ENCODE results near the gene SEMA5A. TPM values are rescaled to one million over a fixed set of nuclear protein-coding genes. Genes with fewer than 3 reads are reported as not detected.

The SEMA5A gene
- total RNA-seq, 1 experiment from 2014 or later: 15.9 TPM

DNA sequence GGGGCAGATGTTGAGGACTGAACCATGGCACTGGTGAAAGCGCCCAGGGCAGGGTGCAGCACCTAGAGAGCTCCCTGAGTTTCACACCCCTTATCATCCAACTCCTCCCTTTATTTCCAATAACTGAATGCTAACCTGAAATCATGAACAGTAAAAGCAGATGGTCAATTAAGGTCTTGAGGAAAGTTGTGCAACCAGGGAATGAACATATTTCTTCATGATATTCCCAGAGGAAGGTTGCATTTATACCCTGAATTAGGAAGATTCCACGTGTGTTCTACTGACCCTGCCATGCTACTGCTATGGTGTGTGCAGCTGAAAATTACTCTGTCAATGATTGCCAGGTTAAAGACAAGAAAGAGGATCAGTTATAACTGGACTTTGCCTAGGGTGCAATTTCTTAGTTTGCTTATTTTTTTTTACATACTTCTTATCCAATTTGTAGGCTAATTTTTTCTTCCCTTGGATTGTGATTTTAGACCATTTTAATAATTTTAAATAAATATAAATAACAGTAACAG is 319.8 kb downstream of the SEMA5A start:
- no peaks in the 10 kb centered on the region for H3K27me3 ChIP-seq (replicated peaks)
- H3K4me3 ChIP-seq: no peak overlapping the region
- H3K27ac ChIP-seq: no peak overlapping the region
- no peaks in the 10 kb centered on the region for H3K9me3 ChIP-seq (replicated peaks)
- no peaks in the 10 kb centered on the region; the same call in 1 of the 2 replicates for H3K36me3 ChIP-seq
- no peak for DNase-seq (ENCODE audit: low read depth in 1 of 2, low spot score in 2 of 2)
- peaks cover 8% of the 10 kb centered on the region for H3K4me1 ChIP-seq (replicated peaks)

DNA sequence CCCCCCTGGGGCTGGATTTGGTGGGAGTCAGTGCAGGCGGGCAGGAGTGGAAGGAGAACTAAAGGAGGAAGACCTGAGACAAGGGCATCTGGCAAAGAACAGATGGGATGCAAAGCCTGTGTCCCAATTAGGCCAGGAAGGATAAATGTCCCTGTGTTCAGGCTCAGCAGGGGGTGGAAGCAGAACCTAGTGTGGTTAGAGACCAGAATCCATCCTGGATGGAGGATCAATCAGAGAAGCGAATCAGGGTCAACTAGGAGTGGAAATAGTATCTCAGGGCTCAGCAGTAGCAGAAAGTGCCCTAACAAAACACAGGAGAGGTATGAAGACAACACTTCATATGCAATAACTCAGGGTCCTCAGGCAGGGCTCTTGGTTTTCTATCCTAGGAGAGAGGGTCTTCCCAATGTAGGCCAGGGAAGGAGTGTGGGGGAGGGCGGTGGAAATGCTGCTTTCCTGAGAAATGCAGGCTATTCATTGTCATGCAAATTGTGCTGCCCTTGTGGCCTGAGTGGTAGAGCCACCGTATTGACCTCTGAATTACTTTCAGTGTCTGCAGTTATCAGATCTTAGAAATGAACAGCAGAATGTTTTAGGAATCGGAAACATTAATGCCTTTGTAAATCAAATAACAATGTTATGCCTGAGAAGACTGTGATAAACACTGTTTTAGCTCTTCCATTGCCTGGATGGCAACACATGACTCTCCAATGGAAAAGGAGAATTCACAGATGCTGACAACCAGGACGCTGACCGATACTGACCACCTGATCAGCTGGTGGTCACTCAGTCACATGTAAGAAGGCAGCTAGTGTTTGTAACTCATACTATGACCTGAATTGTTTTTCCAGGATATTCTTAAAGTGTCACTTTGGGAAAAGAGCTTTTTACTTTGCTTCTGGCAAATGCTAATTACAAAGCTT is 323.6 kb downstream of the SEMA5A start:
- Histone ChIP-seq H3K4me3 (no peak overlapping the region), H3K4me1 (replicated peaks) (no peaks in the 10 kb centered on the region), H3K9me3 (replicated peaks) (no peaks in the 10 kb centered on the region), H3K27ac (no peak overlapping the region), H3K27me3 (replicated peaks) (no peaks in the 10 kb centered on the region), H3K36me3 (no peaks in the 10 kb centered on the region; the same call in 1 of the 2 replicates)
- DNase-seq (ENCODE audit: low read depth in 1 of 2, low spot score in 2 of 2): no peak

DNA sequence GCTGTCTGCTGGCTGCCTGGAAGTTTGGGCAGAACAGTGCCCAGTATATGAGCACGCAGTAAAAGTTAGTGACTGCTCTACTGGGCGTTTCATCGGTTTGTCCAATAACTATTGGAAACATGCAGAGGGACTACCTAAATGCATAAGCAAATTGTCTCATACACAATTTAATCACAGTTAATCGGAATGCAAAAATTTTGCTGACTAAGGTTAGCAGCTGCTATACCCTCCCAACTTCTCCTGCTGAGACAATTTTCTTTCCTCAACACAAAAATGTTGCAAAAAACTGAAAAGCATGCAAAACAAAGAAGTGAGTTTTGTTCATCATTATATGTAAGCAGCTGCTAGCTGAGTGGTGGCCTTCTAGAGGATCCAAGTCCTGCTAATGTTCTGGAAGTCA is 327.5 kb downstream of the SEMA5A start:
- H3K27ac ChIP-seq: no peak overlapping the region
- H3K36me3 ChIP-seq: no peaks in the 10 kb centered on the region
- H3K9me3 ChIP-seq (replicated peaks): no peaks in the 10 kb centered on the region
- no peaks in the 10 kb centered on the region for H3K4me1 ChIP-seq (replicated peaks)
- H3K4me3 ChIP-seq: no peak overlapping the region
- no peak for DNase-seq (ENCODE audit: low read depth in 1 of 2, low spot score in 2 of 2)
- H3K27me3 ChIP-seq (replicated peaks): no peaks in the 10 kb centered on the region

DNA sequence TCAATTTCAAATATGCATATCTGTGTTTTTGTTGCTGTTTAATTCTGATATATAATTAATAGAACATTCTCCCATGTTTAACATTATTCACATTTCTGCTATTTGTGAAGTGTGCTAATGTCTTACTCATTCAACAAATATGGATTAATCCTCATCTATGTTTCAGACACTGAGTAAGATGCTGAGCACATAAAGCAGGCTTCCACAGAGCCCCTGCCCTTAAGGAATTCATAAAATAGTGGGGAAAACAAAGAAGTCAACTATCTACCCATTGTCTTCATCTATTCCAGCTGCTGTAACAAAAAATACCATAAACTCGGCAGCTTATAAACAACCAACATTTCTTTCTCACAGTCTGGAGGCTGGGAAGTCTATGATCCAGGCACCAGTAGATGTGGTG is 333.3 kb downstream of the SEMA5A start:
- no peak overlapping the region for H3K4me3 ChIP-seq
- H3K36me3 ChIP-seq: no peaks in the 10 kb centered on the region
- no peak for DNase-seq (ENCODE audit: low read depth in 1 of 2, low spot score in 2 of 2)
- H3K27ac ChIP-seq: no peak overlapping the region
- H3K9me3 ChIP-seq (replicated peaks): no peaks in the 10 kb centered on the region
- peaks cover 10% of the 10 kb centered on the region for H3K4me1 ChIP-seq (replicated peaks)
- H3K27me3 ChIP-seq (replicated peaks): no peaks in the 10 kb centered on the region

DNA sequence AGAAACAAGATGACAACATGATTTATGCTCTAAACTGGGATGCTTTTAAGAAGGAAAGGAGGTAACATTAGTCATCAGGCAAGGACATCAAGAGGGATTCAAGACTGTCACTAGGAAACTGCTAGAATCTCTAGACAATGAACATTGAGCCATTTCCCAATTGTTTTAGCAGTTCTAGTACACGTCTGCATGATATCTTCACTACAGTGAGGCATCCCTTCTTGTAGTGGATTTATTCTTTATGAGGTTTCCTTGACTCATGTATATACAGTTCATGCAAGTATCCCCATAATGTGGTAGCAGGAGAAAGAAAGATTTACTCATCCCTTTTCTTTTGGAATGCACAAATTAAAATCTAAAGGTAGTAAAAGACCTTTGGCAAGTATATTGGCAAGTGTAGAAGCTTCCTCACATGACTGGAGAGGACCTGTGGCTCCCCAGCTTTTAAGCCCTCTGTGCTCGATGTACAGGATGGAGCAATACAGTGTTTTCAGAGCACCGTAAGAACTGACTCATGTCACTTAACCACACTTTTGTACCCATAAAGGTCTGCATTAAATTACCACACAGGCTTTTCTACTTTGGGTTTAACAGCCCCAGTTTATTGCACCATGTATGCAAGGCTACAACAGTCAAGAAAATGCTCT is 335.9 kb downstream of the SEMA5A start:
- no peak overlapping the region for H3K27ac ChIP-seq
- no peak overlapping the region for H3K4me3 ChIP-seq
- H3K36me3 ChIP-seq: no peaks in the 10 kb centered on the region
- no peaks in the 10 kb centered on the region for H3K9me3 ChIP-seq (replicated peaks)
- no peak for DNase-seq (ENCODE audit: low read depth in 1 of 2, low spot score in 2 of 2)
- peaks cover 10% of the 10 kb centered on the region for H3K4me1 ChIP-seq (replicated peaks)
- no peaks in the 10 kb centered on the region for H3K27me3 ChIP-seq (replicated peaks)

DNA sequence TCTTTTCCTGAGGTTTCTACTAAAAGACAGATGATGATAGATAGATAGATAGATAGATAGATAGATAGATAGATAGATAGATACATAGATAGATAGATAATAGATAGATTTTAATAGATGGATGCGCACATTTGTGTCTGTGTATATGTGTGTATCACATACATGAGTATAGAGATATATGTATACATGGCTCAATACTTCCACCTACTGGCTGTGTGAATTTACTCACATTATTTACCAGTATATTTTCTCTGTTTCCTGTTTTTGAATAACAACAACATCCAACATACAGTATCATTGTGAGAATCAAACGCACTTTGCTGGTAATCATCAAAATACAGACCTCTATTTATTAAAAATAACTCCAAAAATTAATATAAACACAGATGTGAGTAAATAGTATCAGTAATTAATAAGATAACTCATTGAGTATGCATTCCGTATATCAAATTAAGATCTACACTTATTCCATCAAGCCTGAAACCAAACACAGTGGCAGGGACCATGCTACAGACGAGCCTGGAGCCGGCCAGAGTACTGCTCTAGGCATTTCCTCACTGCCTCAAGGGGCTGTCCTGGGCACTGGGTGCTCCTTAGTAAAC is 338.0 kb downstream of the SEMA5A start:
- H3K4me3 ChIP-seq: no peak overlapping the region
- H3K27me3 ChIP-seq (replicated peaks): no peaks in the 10 kb centered on the region
- H3K27ac ChIP-seq: no peak overlapping the region
- peak in 1 of 2 experiments; percentile 66 for DNase-seq (ENCODE audit: low read depth in 1 of 2, low spot score in 2 of 2)
- H3K9me3 ChIP-seq (replicated peaks): no peaks in the 10 kb centered on the region
- no peaks in the 10 kb centered on the region for H3K36me3 ChIP-seq
- H3K4me1 ChIP-seq (replicated peaks): peaks cover 10% of the 10 kb centered on the region

DNA sequence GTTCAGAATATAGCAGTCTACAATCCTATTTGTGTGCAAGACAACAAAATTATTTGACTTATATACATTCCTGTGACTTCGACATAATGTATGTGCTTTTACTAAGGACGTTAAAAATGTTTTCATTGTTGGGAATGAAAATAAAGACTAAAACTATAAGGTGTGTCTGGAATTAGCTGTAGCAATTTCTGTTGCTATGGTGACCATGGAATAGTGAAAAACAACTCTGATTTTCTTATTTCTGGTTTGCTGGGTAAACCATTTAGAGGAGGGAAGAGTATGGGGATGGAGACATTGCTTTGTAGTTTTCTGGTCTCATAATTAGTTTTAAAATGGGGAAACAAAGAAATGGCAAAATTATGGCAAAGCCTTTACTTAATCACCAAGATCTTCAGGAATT is 343.2 kb downstream of the SEMA5A start:
- no peaks in the 10 kb centered on the region for H3K27me3 ChIP-seq (replicated peaks)
- no peaks in the 10 kb centered on the region for H3K4me1 ChIP-seq (replicated peaks)
- DNase-seq (ENCODE audit: low read depth in 1 of 2, low spot score in 2 of 2): no peak
- H3K4me3 ChIP-seq: no peak overlapping the region
- no peaks in the 10 kb centered on the region for H3K36me3 ChIP-seq
- H3K27ac ChIP-seq: no peak overlapping the region
- H3K9me3 ChIP-seq (replicated peaks): no peaks in the 10 kb centered on the region

DNA sequence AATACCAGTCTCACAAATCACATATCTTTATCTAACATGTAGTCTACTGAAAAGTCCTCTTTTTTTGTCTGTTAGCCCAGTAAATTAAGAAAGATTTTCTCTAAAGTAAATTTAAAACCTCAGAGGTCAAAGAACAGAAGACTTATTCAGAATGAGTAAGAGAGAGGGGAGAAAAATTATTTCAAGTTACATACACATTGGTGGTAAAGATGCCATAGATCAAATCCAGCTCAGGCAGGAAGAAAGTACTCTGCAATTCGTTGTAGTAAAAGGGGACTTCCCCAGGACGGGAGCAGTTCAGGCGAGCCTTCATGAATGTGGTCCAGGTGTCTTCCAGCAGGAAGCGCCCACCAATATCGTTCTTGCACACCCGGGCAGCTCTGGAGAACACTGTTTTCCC is 344.1 kb downstream of the SEMA5A start:
- no peaks in the 10 kb centered on the region for H3K4me1 ChIP-seq (replicated peaks)
- no peaks in the 10 kb centered on the region for H3K27me3 ChIP-seq (replicated peaks)
- DNase-seq (ENCODE audit: low read depth in 1 of 2, low spot score in 2 of 2): no peak

DNA sequence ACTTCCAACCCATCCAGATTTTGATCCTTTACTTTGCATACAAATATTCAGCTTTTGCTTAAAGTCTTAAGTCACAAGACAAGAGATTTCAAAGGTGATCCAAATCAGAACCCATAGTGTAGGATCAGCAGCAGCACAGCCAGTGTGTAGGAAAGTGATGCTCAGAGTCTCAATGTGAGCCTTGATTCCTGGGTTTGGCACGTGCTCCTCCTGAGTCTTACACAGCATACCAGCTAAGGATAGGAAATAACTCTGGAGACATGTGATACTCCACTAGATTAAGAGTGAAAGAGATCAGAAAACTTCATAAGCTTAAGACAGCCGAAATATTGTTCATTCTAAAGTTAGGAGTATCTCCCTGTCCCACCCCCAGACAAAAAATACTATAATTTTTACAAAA is 344.9 kb downstream of the SEMA5A start:
- Histone ChIP-seq H3K4me3 (no peak overlapping the region), H3K27ac (no peak overlapping the region), H3K36me3 (no peaks in the 10 kb centered on the region), H3K4me1 (replicated peaks) (no peaks in the 10 kb centered on the region), H3K9me3 (replicated peaks) (no peaks in the 10 kb centered on the region), H3K27me3 (replicated peaks) (no peaks in the 10 kb centered on the region)
- DNase-seq (ENCODE audit: low read depth in 1 of 2, low spot score in 2 of 2): no peak

More for the DNA sequence above, 344.1 kb downstream of the SEMA5A start:
- H3K4me3 ChIP-seq: no peak overlapping the region
- H3K27ac ChIP-seq: no peak overlapping the region
- no peaks in the 10 kb centered on the region for H3K36me3 ChIP-seq
- no peaks in the 10 kb centered on the region for H3K9me3 ChIP-seq (replicated peaks)

DNA sequence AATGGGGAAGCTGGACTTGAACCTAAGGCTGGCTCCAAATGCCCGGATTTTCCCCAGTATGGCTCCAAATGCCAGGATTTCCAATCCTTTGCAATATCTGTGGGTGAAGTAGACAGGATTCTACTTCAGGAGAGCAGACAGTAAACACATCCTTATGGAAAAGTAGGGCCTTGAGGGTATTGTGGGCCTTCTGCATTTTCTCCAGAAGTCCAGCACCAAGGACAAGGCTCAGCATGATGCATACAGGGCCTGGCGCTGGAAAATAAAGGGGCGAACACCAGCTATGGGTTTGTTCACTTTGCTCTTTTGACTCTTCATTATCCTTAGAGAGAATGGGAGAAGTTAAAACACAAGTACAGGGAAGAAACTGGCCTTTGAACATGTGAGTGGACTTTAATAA is 347.5 kb downstream of the SEMA5A start:
- Histone ChIP-seq H3K4me3 (no peak overlapping the region), H3K27ac (no peak overlapping the region), H3K27me3 (replicated peaks) (no peaks in the 10 kb centered on the region), H3K36me3 (no peaks in the 10 kb centered on the region), H3K9me3 (replicated peaks) (no peaks in the 10 kb centered on the region), H3K4me1 (replicated peaks) (peaks cover 14% of the 10 kb centered on the region)
- no peak for DNase-seq (ENCODE audit: low read depth in 1 of 2, low spot score in 2 of 2)

DNA sequence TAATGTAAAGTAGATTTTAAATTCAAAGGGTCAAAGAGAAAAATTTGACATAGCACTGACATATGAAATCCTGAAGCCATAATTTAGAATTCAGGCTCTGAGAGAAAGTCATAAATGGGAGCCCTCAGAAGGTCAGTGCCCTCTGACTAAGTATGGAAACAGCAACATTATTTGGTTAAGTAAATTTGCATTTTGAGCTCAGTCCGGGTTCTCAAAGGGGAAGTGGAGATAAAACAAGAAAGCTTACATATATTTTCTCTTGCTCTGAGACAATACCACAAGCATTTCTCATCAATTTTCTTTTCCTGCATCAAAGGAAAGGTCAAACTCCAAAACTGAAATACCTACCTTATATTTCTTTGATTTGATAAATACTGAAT is 348.0 kb downstream of the SEMA5A start:
- H3K27ac ChIP-seq: no peak overlapping the region

DNA sequence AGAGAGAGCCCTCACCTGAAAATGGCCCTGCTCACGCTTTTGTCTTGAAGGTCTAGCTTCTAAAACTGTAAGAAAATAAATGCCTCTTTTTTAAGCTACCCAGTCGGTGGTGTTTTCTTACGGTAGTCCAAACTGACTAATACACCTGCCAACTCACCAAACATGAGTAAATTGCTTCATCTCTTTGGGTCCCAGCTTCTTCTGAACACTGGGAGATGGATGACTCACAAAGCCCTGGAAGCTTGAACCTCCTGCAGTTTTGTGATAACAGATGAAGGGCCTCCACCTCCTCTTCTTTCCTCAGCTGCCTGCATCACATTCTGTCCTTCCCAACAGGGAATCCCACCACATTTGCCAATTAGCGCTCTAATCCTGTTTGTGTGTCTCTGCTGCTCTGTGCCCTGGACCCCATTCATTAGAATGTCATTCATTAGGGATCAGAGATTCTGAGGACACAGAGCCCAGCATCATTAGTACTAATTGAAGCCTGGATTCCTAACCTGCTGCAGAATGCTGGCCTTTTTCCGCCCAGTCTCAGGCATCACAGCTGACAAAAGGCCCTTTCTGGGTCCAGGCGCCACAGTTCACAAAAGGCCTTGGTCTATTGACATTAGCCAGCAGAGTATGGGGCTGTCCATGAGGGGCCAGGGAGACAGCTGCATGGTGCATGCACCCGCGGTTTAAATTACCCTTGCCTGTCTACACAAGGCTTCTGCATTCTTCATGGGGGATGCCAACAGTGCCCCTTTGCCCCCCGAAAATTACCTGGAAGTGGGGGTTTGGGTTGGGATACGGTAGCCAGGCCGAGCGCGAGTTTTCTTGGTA is 349.3 kb downstream of the SEMA5A start:
- Histone ChIP-seq H3K27ac (no peak overlapping the region), H3K9me3 (replicated peaks) (no peaks in the 10 kb centered on the region), H3K4me3 (no peak overlapping the region), H3K27me3 (replicated peaks) (no peaks in the 10 kb centered on the region), H3K36me3 (no peaks in the 10 kb centered on the region), H3K4me1 (replicated peaks) (peaks cover 22% of the 10 kb centered on the region)
- DNase-seq (ENCODE audit: low read depth in 1 of 2, low spot score in 2 of 2): no peak

More for the DNA sequence above, 348.0 kb downstream of the SEMA5A start:
- Histone ChIP-seq H3K27me3 (replicated peaks) (no peaks in the 10 kb centered on the region), H3K9me3 (replicated peaks) (no peaks in the 10 kb centered on the region), H3K4me3 (no peak overlapping the region), H3K36me3 (no peaks in the 10 kb centered on the region), H3K4me1 (replicated peaks) (peaks cover 14% of the 10 kb centered on the region)
- DNase-seq (ENCODE audit: low read depth in 1 of 2, low spot score in 2 of 2): no peak

DNA sequence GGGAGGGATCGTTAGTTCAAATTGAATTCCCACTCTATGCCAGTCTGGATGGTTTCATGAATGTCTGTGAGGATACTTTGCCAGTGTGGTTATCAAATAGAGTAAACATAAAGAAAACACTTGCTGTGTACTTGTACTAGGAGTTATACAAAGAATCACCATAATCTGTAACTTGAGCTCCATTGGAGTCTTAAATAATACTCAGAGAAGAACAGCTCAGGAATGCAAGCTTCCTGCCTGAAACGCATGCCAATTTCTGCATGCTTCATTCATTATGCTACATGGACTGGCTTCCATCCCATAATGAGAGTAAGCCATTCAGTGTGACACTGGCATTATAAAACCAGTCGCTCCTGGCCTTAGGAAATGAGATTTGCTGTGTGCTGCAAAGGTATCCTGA is 351.4 kb downstream of the SEMA5A start:
- peak in 1 of 2 experiments; percentile 50 for DNase-seq (ENCODE audit: low read depth in 1 of 2, low spot score in 2 of 2)
- H3K27ac ChIP-seq: no peak overlapping the region
- H3K4me3 ChIP-seq: no peak overlapping the region

More for the DNA sequence above, 351.4 kb downstream of the SEMA5A start:
- Histone ChIP-seq H3K4me1 (replicated peaks) (peaks cover 22% of the 10 kb centered on the region), H3K9me3 (replicated peaks) (no peaks in the 10 kb centered on the region), H3K27me3 (replicated peaks) (no peaks in the 10 kb centered on the region), H3K36me3 (no peaks in the 10 kb centered on the region)
